Suppressor macrophage treated with lipopolysaccharide for 1 hour (primary cell): ENCODE data around the gene OGFRL1.
"Not testable (repeated sequence)": the region's sequence is repeated elsewhere in the genome, so short reads cannot be mapped to it uniquely, and the experiment has no call there.

Experiments
- DNase-seq, 3 donors: peaks; one replicate each; pipeline ENCODE4 v3.0.0-alpha.2; 2020 to 2022

OGFRL1 gene

DNA sequence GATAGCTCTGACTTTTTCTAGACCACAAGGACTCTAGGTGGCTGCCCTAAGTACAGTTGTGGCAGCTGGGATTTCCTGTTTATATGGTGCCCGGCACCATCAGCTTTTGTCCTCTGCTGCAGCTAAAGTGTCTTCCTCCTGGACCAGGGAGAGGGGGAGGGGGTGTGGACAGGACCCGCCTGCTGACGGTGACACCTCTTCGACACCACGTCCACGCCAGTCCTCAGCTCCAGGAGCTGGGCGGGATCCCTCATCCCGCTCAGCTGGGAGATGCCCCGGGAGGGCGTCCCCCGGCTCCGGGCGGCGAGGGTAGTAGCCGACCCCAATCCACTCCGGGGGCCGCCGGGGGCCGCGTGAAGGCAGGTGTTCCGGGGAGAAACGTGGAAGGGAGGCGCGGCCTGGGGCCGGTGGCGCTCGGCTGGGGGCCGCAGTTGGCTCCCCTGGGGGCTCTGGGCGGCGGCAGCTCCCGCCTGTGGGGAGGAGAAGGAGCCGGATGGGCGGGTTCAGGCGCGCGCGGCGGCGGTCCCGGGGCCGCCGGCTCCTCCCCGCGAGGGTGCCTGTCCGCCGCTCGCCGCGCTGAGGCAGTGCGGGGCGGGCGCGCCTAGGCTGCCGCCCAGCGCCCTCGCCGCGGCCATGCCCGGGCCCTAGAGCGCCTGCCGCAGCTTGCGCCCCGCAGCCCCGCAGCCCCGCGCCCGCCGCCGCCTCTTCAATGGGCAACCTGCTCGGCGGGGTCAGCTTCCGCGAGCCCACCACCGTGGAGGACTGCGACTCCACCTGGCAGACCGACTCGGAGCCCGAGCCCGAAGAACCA is at the start of gene OGFRL1:
Gene OGFRL1 (plus strand): TSS at position 584 of the 811 bp plus-strand sequence. CDS start 126 bp downstream, at position 710.
- peak; percentile 88 to 95 (median 94) for DNase-seq

- DNase-seq, result no peak
These were observed 48.9 kb upstream of the OGFRL1 start for GRCh38 chr6:71239694-71240093.

GRCh38 chr6:71245265-71246049 is 43.2 kb upstream of the OGFRL1 start:
- DNase-seq, result no peak

DNA sequence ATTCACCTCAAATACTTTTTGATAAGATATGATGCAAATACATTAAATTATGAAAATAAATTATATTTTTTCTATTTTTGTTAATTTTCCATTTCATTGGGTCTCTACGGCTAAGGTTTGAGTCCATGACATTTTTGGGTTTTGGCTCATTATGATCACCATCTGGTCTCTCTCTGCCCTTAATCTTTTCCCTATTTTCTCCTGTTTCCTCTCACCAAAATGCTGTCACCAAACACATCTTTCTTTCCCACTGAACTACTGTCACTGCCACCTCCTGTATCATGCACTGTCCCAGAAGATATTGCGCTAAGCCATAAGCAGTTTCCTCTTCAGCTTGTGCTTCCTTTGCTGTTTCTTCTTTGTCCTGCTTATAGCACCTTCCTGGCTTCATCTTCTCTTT is 42.0 kb upstream of the OGFRL1 start:
- no peak for DNase-seq

- DNase-seq, result peak; percentile 87 to 97 (median 93)
These were observed 40.3 kb upstream of the OGFRL1 start for GRCh38 chr6:71248306-71248765.

DNA sequence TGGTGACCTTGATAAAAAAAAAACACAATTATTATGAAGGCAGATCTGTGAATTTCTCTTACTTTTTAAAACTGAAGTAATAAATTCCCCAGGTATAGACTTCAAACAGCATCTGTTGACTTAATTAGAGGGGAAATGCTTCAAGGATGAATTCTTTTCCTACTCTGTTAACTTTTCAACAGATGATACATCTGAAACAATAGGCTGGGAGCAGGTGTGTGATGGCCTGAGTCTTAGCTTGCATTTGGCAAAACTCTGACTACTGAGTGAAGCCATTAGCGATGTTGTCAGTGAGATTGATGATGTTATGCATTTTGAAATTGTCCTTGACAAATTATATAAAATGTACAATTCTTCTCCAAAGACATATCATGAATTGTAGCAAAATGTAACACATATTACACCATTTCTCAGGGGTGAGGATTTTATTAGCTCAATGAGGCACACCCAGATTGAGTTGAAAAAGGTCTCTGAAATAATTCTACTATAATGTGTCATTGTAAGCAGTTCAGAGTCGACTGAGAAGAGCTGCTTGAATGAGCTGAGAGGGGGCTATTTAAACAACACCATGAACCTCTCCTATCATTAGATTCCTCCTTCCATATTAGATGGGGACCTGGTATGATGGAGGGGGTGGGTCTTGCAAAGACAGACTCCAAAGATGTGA is 39.6 kb upstream of the OGFRL1 start:
- DNase-seq, result no peak

- peak; percentile 80 to 95 (median 94) for DNase-seq
These were observed 38.5 kb upstream of the OGFRL1 start for GRCh38 chr6:71250099-71250602.

- DNase-seq, result peak in 1 of 3 donors; percentile 40
These were observed 36.2 kb upstream of the OGFRL1 start for GRCh38 chr6:71252410-71252809.

DNA sequence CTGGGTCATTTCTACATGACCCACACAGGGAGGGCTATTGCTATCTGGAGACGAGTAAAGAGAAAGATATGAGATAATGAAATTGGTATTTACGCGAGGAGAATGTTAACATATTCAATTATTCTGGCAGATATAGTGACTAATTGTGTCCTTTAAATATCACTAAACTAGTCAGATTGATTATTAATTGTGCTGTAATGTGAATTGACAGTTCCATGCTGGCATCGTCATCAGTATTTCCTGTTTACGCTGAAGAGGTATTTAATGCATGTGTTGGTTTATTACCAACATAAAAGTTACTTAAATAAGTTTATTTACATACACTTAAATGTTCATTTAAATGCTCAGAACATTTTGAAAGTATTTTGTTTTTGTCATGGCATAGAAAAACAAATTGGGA is 35.7 kb upstream of the OGFRL1 start:
- no peak for DNase-seq

GRCh38 chr6:71254323-71254722 is 34.3 kb upstream of the OGFRL1 start:
- DNase-seq, result no peak

- no peak for DNase-seq
These were observed 30.3 kb upstream of the OGFRL1 start for GRCh38 chr6:71258078-71258866.

DNA sequence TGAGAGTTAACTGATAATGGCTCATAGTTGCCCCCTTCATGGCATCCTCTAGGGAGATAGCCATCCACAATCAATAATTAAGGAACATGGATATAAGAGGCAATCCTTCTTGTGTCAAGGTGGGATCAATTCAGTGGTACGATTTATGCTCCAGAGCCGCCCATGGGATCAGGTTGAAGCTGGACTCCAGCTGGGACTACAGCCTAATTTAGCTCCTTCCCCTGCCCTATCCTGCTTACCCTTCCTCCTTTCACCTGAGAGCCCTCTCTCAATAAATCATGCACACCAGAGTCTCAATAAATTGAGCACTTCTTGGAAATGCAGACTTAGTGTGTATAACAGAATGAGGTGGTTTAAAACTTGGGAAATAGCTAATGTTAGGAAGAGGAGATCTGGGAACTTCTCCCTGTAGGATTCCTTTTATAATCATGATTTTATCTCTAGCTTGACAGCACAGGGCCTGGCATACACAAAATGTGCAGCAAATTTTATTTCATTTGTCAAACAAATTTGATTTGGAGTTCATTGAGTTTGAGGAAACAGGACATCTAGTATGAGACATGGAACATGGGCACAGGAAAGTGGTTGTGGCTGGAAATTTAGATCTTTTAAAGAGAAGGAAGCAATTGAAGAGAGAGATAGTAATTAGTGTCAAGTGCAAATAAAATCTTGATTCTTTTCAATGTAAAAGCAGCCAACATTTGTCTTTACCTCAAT is 28.6 kb upstream of the OGFRL1 start:
- DNase-seq, result no peak

GRCh38 chr6:71262914-71263313 is 25.7 kb upstream of the OGFRL1 start:
- DNase-seq, result no peak

DNA sequence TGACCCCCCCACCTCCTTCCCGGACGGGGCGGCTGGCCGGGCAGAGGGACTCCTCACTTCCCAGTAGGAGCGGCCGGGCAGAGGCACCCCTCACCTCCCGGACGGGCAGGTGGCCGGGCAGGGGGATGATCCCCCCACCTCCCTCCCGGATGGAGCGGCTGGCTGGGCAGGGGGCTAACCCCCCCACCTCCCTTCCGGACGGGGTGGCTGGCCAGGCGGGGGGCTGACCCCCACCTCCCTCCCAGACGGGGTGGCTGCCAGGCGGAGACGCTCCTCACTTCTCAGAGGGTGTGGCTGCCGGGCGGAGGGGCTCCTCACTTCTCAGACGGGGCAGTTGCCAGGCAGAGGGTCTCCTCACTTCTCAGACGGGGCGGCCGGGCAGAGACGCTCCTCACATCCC is 22.2 kb upstream of the OGFRL1 start:
- DNase-seq, result not testable (repeated sequence)

GRCh38 chr6:71268735-71269437 is 19.7 kb upstream of the OGFRL1 start:
- DNase-seq, result peak; percentile 62 to 78 (median 73)

- peak in 1 of 3 donors; percentile 22 for DNase-seq
These were observed 10.5 kb upstream of the OGFRL1 start for GRCh38 chr6:71277926-71278600.

- no peak for DNase-seq
These were observed 9.3 kb upstream of the OGFRL1 start for GRCh38 chr6:71279321-71279720.

DNA sequence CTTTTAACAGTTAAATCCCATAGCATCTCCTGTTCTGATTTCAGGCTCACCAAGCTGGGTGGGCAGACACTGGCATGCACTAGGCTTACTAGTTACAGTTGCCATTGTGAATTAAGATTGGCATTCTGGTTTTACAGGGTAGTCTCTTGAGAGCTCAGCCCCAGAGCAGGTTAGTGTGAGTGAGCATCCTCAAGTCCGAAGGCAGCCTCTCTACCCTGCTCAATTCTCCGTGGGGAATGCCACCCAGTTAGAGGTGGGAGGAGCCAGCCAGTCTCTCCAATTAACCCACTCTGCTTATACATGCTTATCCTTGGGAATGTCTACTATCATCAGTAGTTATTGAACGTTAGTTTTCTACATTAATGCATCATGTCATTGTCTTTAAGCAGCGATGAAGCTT is 8.9 kb upstream of the OGFRL1 start:
- DNase-seq, result no peak

GRCh38 chr6:71280701-71281100 is 7.9 kb upstream of the OGFRL1 start:
- no peak for DNase-seq

GRCh38 chr6:71284785-71285184 is 3.8 kb upstream of the OGFRL1 start:
- DNase-seq, result no peak
